Measurements from ENCODE around the gene BTBD9.

- TF ChIP-seq, protein P1, sequence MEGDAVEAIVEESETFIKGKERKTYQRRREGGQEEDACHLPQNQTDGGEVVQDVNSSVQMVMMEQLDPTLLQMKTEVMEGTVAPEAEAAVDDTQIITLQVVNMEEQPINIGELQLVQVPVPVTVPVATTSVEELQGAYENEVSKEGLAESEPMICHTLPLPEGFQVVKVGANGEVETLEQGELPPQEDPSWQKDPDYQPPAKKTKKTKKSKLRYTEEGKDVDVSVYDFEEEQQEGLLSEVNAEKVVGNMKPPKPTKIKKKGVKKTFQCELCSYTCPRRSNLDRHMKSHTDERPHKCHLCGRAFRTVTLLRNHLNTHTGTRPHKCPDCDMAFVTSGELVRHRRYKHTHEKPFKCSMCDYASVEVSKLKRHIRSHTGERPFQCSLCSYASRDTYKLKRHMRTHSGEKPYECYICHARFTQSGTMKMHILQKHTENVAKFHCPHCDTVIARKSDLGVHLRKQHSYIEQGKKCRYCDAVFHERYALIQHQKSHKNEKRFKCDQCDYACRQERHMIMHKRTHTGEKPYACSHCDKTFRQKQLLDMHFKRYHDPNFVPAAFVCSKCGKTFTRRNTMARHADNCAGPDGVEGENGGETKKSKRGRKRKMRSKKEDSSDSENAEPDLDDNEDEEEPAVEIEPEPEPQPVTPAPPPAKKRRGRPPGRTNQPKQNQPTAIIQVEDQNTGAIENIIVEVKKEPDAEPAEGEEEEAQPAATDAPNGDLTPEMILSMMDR (IDR thresholded peaks at IDR 0.05): no peak
- no peak for TF ChIP-seq POLR2A (IDR thresholded peaks at IDR 0.05)
- no peak for TF ChIP-seq POLR2AphosphoS5 (IDR thresholded peaks at IDR 0.05)
Observed at GRCh38 chr6:38164131-38164481, 475.6 kb downstream of the BTBD9 start.
